B cell (primary cell): Measurements from ENCODE around the gene SMC1B. TPM values are rescaled to one million over a fixed set of nuclear protein-coding genes. Genes with fewer than 3 reads are reported as not detected.

ENCODE experiments used
- ATAC-seq: fragments of 200-7000 bp; cut with Tn5 transposase; one replicate; pipeline ENCODE4 v1.10.0; 2021; ENCODE audit warnings: low read depth, mild to moderate bottlenecking, moderate number of reproducible peaks, moderate library complexity
- CTCF ChIA-PET: fragments of 350-600 bp; sonication (Branson Sonifier 250); formaldehyde crosslinking; loops from one replicate; lab custom pipeline; 2021; ENCODE audit warnings: antibody characterized with exemption, inconsistent platforms; lab: Charles Lee
- POLR2A ChIA-PET: fragments of 350-600 bp; sonication (Branson Sonifier 250); formaldehyde crosslinking; loops from one replicate; lab custom pipeline; 2021; ENCODE audit warnings: antibody characterized with exemption; lab: Charles Lee
- DNase-seq: peaks from one replicate; pipeline ENCODE4 v3.0.0; 2013
- H2AFZ ChIP-seq: 2 replicates; pipeline ENCODE4 v1.6.1; 2012; ENCODE audit warnings: mild to moderate bottlenecking, low read depth, low read length; ENCODE audit not compliant: insufficient read depth, poor library complexity, severe bottlenecking
- H3K27ac ChIP-seq, 2 donors: 1 replicate in 1 of 2; 2 replicates in 1 of 2; pipeline ENCODE4 v1.5.1; 2012 to 2013; ENCODE audit warnings: low read length in 2 of 2, mild to moderate bottlenecking in 2 of 2, moderate library complexity in 1 of 2
- H3K27me3 ChIP-seq, 4 experiments: fragments of 200-600 bp in 1 of 4; sonication (generic) in 1 of 4; replicated peaks in 1 of 4; 1 replicate in 2 of 4; 2 replicates in 2 of 4; pipeline versions ENCODE4 v1.6.1 to v1.7.0; 2013 to 2016; ENCODE audit warnings: low read length in 3 of 4, mild to moderate bottlenecking in 2 of 4, mixed read lengths in 1 of 4, moderate library complexity in 1 of 4; ENCODE audit not compliant: insufficient read depth in 4 of 4, control insufficient read depth in 3 of 4; ENCODE audit errors: control extremely low read depth in 1 of 4
- H3K36me3 ChIP-seq, 2 experiments: replicated peaks in 1 of 2; 1 replicate in 1 of 2; 2 replicates in 1 of 2; pipeline versions ENCODE4 v1.6.1 to v1.7.1; 2013; ENCODE audit warnings: low read length in 1 of 2; ENCODE audit not compliant: insufficient read depth in 2 of 2, control insufficient read depth in 1 of 2; ENCODE audit errors: control extremely low read depth in 1 of 2, extremely low read depth in 1 of 2
- H3K4me1 ChIP-seq, 2 donors: fragments of 200-600 bp in 1 of 2; sonication (generic) in 1 of 2; 1 replicate in 1 of 2; 2 replicates in 1 of 2; pipeline versions ENCODE4 v1.5.1 to v1.6.1; 2013 to 2017; ENCODE audit warnings: low read length in 2 of 2; ENCODE audit not compliant: control insufficient read depth in 2 of 2, insufficient read depth in 2 of 2
- H3K4me2 ChIP-seq: replicated peaks from 2 replicates; pipeline ENCODE3; 2012; ENCODE audit warnings: mild to moderate bottlenecking, low read depth, low read length; ENCODE audit not compliant: poor library complexity, severe bottlenecking
- H3K4me3 ChIP-seq, 5 experiments: fragments of 200-600 bp in 1 of 5; sonication (generic) in 1 of 5; 1 replicate in 3 of 5; 2 replicates in 2 of 5; pipeline versions ENCODE4 v1.5.1 to v1.7.0; 2011 to 2016; ENCODE audit warnings: low read length in 4 of 5, mild to moderate bottlenecking in 4 of 5, low read depth in 2 of 5, control low read depth in 1 of 5, moderate library complexity in 1 of 5; ENCODE audit not compliant: insufficient read depth in 1 of 5; ENCODE audit errors: control extremely low read depth in 1 of 5, extremely low read depth in 1 of 5
- H3K79me2 ChIP-seq: fragments of 200-600 bp; sonication (generic); one replicate; pipeline ENCODE4 v1.6.0; 2016; ENCODE audit warnings: low read length; ENCODE audit not compliant: control insufficient read depth, insufficient read depth
- H3K9ac ChIP-seq: fragments of 200-600 bp; sonication (generic); 2 replicates; pipeline ENCODE4 v1.6.1; 2017; ENCODE audit warnings: mild to moderate bottlenecking, low read length, moderate library complexity
- H3K9me3 ChIP-seq, 3 donors: one replicate each; pipeline versions ENCODE4 v1.6.1 to v1.7.1; 2013; ENCODE audit warnings: low read length in 2 of 3; ENCODE audit not compliant: control insufficient read depth in 2 of 3, insufficient read depth in 1 of 3; ENCODE audit errors: control extremely low read depth in 1 of 3
- H4K20me1 ChIP-seq: 2 replicates; pipeline ENCODE4 v1.6.0; 2012; ENCODE audit warnings: mild to moderate bottlenecking, low read length; ENCODE audit not compliant: insufficient read depth, control insufficient read depth, poor library complexity, severe bottlenecking
- H3K27ac Mint-ChIP-seq: one replicate; pipeline ENCODE4 v1.8.0; 2021; ENCODE audit warnings: mixed read lengths
- H3K27me3 Mint-ChIP-seq: one replicate; pipeline ENCODE4 v1.8.0; 2021; ENCODE audit warnings: mixed read lengths
- H3K4me1 Mint-ChIP-seq: one replicate; pipeline ENCODE4 v1.8.0; 2021; ENCODE audit warnings: mixed read lengths
- H3K4me3 Mint-ChIP-seq: one replicate; pipeline ENCODE4 v1.8.0; 2021; ENCODE audit warnings: mixed read lengths
- H3K9me3 Mint-ChIP-seq: one replicate; pipeline ENCODE4 v1.8.0; 2022; ENCODE audit warnings: mixed read lengths; ENCODE audit not compliant: insufficient read depth
- CTCF ChIP-seq: fragments of 200-600 bp; IDR thresholded peaks from one replicate; pipeline ENCODE4 v1.8.0; 2022; ENCODE audit warnings: antibody characterized with exemption, mild to moderate bottlenecking
- EZH2 ChIP-seq: IDR thresholded peaks from 2 replicates; pipeline ENCODE4 v1.6.1; 2012; ENCODE audit warnings: borderline replicate concordance, low read depth, mild to moderate bottlenecking, moderate library complexity, low read length; ENCODE audit not compliant: insufficient read depth, poor library complexity, severe bottlenecking
- WGBS: methylation state at CpG from one replicate; pipeline ENCODE4 v1.1.5; 2013; ENCODE audit warnings: missing lambda C conversion rate; ENCODE audit not compliant: insufficient coverage; 5-methylcytosine and 5-hydroxymethylcytosine counted together
- intact Hi-C: fragments of 100-400 bp; cut with micrococcal nuclease; formaldehyde crosslinking; loops from one replicate; pipeline ENCODE4 v1.10.0; 2022
- polyA plus RNA-seq: library from polyadenylated mRNA; depleted of rRNA; stranded (reverse); fragments of >200 nt; gene quantifications from 2 replicates; pipeline ENCODE4 v1.2.3, GENCODE V29; 2012
- total RNA-seq, 2 donors: library from RNA; stranded (reverse); fragments of 120-200 nt in 1 of 2; gene quantifications; 1 replicate in 1 of 2; 2 replicates in 1 of 2; pipeline versions ENCODE4 v1.2.3 to v1.2.4, GENCODE V29; 2013 to 2022

Gene SMC1B
- total and polyA plus RNA-seq, 2 donors (not counting 1 experiment from before 2014, with no cell fraction given): 0.07 TPM; not detected in 1

- TF ChIP-seq CTCF: no peak
- TF ChIP-seq EZH2: no peak
- Histone ChIP-seq H4K20me1 (peaks cover 13% of the 10 kb centered on the region), H3K36me3 (peaks cover 0 to 38% of the 10 kb centered on the region in 2 experiments), H3K27ac (no peak overlapping the region), H3K9ac (no peak overlapping the region), H3K27me3 (no peaks in the 10 kb centered on the region), H3K4me2 (no peak overlapping the region), H3K4me3 (no peak overlapping the region), H3K9me3 (no peaks in the 10 kb centered on the region), H3K4me1 (peaks cover 25 to 28% of the 10 kb centered on the region in 2 donors), H3K79me2 (peaks cover 74% of the 10 kb centered on the region), H2AFZ (no peak overlapping the region)
- H3K9me3 Mint-ChIP-seq: no peaks in the 10 kb centered on the region
- WGBS: 84% methylated on average over 5 of the region's 9 CpGs
- DNase-seq (no peak), ATAC-seq (no peak)
- H3K4me1 Mint-ChIP-seq: peaks cover 33% of the 10 kb centered on the region
- no peak overlapping the region for H3K27ac Mint-ChIP-seq
- CTCF ChIA-PET: interaction anchor here (0.6 kb wide), 1 partner anchor 112 kb away, joined by 3 read pairs; no protein-coding TSS in a partner anchor
- no peak overlapping the region for H3K4me3 Mint-ChIP-seq
- no peaks in the 10 kb centered on the region for H3K27me3 Mint-ChIP-seq
- intact Hi-C loops: no loop called here
- POLR2A ChIA-PET: interaction anchor here (0.7 kb wide), 1 partner anchor 10 kb away, joined by 3 read pairs; no protein-coding TSS in a partner anchor
Measured at GRCh38 chr22:45320357-45320976, 92.9 kb downstream of the SMC1B start.

- intact Hi-C loops: loop anchor here (2.0 to 5.0 kb wide), 2 partner anchors 35 to 118 kb away; partner anchors contain the start of gene UPK3A
- Histone ChIP-seq H3K27me3 (no peaks in the 10 kb centered on the region), H3K9ac (no peak overlapping the region), H3K4me2 (no peak overlapping the region), H3K4me3 (no peak overlapping the region), H3K27ac (peak overlapping the region; percentile 89 to 97), H3K36me3 (peaks cover 0 to 27% of the 10 kb centered on the region in 2 experiments), H3K79me2 (peaks cover 81% of the 10 kb centered on the region), H3K4me1 (peaks cover 25 to 28% of the 10 kb centered on the region in 2 donors), H2AFZ (no peak overlapping the region), H4K20me1 (peaks cover 10% of the 10 kb centered on the region), H3K9me3 (no peaks in the 10 kb centered on the region)
- H3K27ac Mint-ChIP-seq: peak overlapping the region; percentile 97
- no peaks in the 10 kb centered on the region for H3K27me3 Mint-ChIP-seq
- ATAC-seq: no peak
- CTCF ChIA-PET: no interaction called here
- no peaks in the 10 kb centered on the region for H3K9me3 Mint-ChIP-seq
- peak overlapping the region; percentile 89 for H3K4me3 Mint-ChIP-seq
- WGBS: 96% methylated on average over 4 of the region's 5 CpGs
- TF ChIP-seq CTCF: no peak
- TF ChIP-seq EZH2: no peak
- POLR2A ChIA-PET: no interaction called here
- DNase-seq: no peak
- peaks cover 38% of the 10 kb centered on the region for H3K4me1 Mint-ChIP-seq
Measured at GRCh38 chr22:45319324-45319685, 94.1 kb downstream of the SMC1B start.
